GM23248 (cell line): ENCODE results near the gene ENOSF1.

Experiments used
- EZH2 ChIP-seq: fragments of 200-600 bp; sonication (generic); IDR thresholded peaks from 2 replicates; pipeline ENCODE4 v1.6.1; 2018; ENCODE audit warnings: antibody characterized with exemption, mild to moderate bottlenecking; ENCODE audit not compliant: insufficient read depth, poor library complexity, severe bottlenecking
- EZH2phosphoT487 ChIP-seq: fragments of 200-600 bp; sonication (generic); IDR thresholded peaks from 2 replicates; pipeline ENCODE4 v1.6.1; 2018; ENCODE audit warnings: antibody characterized with exemption, moderate library complexity, mild to moderate bottlenecking, low read depth; ENCODE audit not compliant: insufficient read depth

- TF ChIP-seq EZH2 (no peak), EZH2phosphoT487 (no peak)
Measured at GRCh38 chr18:650428-650858, 62.0 kb downstream of the ENOSF1 start.
